Adipocyte (in vitro differentiated cells): Measurements from ENCODE around the gene GCLC.

ENCODE experiments used
- DNase-seq: peaks from one replicate; pipeline ENCODE4 v3.0.0-alpha.2; 2015; ENCODE audit warnings: low read depth
- H3K27me3 ChIP-seq: replicated peaks from 2 replicates; pipeline ENCODE4 v1.7.0; 2013; ENCODE audit warnings: mild to moderate bottlenecking, low read length, moderate library complexity; ENCODE audit not compliant: control insufficient read depth, insufficient read depth
- H3K36me3 ChIP-seq: 2 replicates; pipeline ENCODE4 v1.7.0; 2013; ENCODE audit warnings: low read length, mild to moderate bottlenecking, moderate library complexity; ENCODE audit not compliant: control insufficient read depth, insufficient read depth, severe bottlenecking
- H3K4me1 ChIP-seq: 2 replicates; pipeline ENCODE4 v1.7.0; 2013; ENCODE audit warnings: mild to moderate bottlenecking, low read length, moderate library complexity; ENCODE audit not compliant: control insufficient read depth, insufficient read depth
- H3K4me3 ChIP-seq: 2 replicates; pipeline ENCODE4 v1.7.0; 2013; ENCODE audit warnings: mild to moderate bottlenecking, low read length, moderate library complexity
- H3K9ac ChIP-seq: 2 replicates; pipeline ENCODE4 v1.7.0; 2013; ENCODE audit warnings: mild to moderate bottlenecking, low read length, moderate library complexity
- H3K9me3 ChIP-seq: 2 replicates; pipeline ENCODE4 v1.7.0; 2013; ENCODE audit warnings: mild to moderate bottlenecking, low read length, moderate library complexity; ENCODE audit not compliant: control insufficient read depth

GCLC gene

DNA sequence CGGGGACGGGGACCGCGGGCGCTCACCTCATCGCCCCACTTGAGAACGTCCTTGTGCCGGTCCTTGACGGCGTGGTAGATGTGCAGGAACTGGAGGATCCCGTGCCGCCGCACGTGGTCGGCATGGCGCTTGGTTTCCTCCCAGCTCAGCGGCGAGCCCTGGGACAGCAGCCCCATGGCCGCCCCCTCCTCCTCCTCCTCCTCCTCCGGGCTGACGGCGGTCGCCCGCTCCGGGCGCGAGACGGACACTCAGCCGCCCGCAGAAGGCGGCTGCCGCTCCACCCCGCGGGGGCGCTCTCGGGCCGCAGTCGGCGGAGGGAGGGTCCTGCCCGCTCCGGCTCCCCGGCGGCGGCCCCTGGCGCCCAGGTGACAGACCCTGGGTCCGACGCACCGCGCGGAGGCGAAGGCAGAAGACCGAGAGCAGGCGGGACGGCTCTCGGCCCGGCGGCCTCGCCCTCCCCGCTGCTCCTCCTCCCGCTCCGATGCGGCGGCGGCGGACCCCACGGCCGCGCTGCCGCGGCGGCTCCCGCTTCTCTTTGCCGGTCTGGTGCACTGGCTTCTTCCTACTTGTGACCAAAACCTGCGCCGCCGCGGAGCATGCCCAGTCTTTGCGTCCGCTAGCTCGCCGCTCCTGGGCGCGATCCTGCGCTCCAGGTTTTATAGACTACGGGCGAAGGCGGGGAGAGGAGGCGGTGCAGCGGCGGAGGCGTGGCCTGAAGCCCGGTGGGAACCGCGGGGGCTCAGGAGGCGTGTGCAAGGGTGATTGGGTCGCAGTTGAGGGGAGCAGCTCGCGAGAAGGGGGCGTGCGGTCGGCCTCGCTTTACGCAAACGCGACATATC is at the start of gene GCLC:
Gene GCLC (minus strand): TSS at position 632 of the 839 bp plus-strand sequence. CDS start 456 bp downstream, at position 176.
- peak within 1 kb of the TSS; percentile 82 for H3K4me3 ChIP-seq
- peak; percentile 98 for DNase-seq
- peaks cover 5% of the 10 kb centered on the region for H3K36me3 ChIP-seq
- no peaks in the 10 kb centered on the region for H3K27me3 ChIP-seq
- peaks cover 36% of the 10 kb centered on the region for H3K4me1 ChIP-seq
- no peaks in the 10 kb centered on the region for H3K9me3 ChIP-seq
- peak within 1 kb of the TSS; percentile 92 for H3K9ac ChIP-seq

DNA sequence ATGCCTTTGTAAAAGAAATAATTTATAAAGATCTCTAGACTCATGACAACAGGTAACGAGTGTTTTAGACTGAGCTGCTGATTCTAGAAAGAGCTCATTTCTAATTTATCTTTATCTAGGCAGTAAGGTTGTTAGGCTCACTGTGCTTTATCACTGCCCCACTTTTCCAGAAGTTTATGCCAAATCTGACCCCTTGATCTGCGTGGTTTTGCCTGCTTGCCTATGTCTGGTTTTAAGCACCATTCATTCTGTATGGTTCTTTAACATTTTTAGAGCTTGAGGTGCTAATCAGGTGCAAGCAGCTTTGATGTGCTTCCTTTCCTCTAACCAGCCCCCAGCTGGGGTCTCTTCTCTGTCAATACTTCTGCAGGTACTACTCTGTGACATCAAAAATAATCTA is 49.7 kb upstream of the GCLC start:
- Histone ChIP-seq H3K36me3 (no peaks in the 10 kb centered on the region), H3K9me3 (no peaks in the 10 kb centered on the region), H3K4me3 (no peak overlapping the region), H3K27me3 (no peaks in the 10 kb centered on the region), H3K4me1 (peaks cover 28% of the 10 kb centered on the region), H3K9ac (no peak overlapping the region)
- no peak for DNase-seq

DNA sequence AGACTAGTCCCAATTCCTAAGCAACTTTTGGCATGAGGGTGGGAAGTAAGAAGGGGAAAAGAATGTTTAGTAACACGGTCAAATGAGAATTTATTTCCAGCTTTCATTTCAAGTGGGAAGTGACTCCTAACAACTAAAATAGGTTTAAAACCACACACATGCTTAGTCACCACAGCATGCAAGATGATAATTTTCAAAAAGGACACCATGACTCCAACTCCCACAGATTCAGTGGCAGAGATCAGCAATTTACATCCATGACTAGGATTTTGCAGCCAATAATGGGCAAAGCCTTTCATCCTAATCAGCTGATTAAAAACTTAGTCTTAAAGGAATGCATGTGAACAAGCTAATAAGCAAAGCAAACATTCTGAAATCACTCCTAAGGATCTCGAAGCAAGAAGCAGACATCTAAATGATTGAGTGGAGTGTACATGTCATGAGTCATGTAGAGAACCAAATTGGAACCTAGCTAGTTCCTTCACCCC is 48.1 kb upstream of the GCLC start:
- peak; percentile 28 for DNase-seq
- Histone ChIP-seq H3K9me3 (no peaks in the 10 kb centered on the region), H3K9ac (no peak overlapping the region), H3K36me3 (no peaks in the 10 kb centered on the region), H3K4me3 (peak overlapping the region; percentile 3), H3K4me1 (peaks cover 16% of the 10 kb centered on the region), H3K27me3 (no peaks in the 10 kb centered on the region)

DNA sequence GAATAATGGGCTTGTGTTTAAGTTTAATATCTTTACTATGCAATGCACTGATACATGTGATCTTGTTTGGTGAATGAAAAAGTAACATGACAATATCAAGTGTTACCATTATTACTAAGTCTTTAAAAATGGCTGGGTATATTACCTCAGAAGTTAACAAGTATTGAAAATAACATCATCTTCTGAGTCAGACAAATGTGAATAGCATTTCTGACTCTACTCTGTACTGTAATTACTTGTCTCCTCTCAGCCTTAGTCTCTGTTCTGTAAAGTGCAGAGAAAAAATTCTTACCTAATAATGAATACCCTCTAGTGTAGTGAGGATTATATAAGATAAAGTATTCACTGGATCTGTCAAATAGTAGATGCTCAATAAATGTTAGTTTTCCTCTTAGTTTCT is 47.0 kb upstream of the GCLC start:
- H3K4me1 ChIP-seq = peaks cover 16% of the 10 kb centered on the region
- no peaks in the 10 kb centered on the region for H3K36me3 ChIP-seq
- H3K27me3 ChIP-seq = no peaks in the 10 kb centered on the region
- no peak overlapping the region for H3K9ac ChIP-seq
- H3K4me3 ChIP-seq = no peak overlapping the region
- no peak for DNase-seq
- H3K9me3 ChIP-seq = no peaks in the 10 kb centered on the region

DNA sequence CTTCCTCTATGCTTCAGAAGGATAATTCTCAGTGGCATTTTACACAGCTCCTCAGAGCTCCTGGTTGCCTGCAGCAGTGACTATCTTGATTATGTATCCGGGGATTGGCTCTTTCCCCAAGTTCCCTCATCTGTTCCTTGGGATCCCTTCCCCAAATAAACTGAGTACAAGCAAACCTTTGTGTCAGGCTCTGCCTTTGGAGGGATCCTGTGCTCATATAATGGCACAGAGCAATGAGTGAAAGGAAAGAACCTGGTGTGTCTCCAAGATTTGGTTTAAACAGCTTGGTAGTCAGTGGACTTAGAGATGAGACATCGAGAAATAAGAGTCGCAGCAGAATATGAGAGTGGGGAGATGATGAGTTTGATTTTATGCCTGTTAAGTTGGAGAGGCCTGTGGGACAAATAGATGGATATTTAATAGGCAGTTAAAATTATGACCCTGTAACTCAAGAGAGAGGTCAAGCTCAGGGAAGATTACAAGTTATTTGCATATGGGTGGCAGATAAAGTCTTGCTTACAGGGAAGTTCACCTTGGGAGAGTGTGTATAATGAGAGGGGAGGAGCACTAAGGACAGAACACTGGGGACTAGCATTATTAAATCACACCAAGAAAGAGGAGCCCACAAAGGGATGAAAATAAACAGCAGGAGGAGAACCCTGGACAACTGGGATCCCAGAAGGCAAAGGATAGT is 44.1 kb upstream of the GCLC start:
- H3K9me3 ChIP-seq = no peaks in the 10 kb centered on the region
- no peaks in the 10 kb centered on the region for H3K36me3 ChIP-seq
- DNase-seq = no peak
- H3K4me3 ChIP-seq = no peak overlapping the region
- H3K4me1 ChIP-seq = peaks cover 16% of the 10 kb centered on the region
- no peaks in the 10 kb centered on the region for H3K27me3 ChIP-seq
- H3K9ac ChIP-seq = no peak overlapping the region

DNA sequence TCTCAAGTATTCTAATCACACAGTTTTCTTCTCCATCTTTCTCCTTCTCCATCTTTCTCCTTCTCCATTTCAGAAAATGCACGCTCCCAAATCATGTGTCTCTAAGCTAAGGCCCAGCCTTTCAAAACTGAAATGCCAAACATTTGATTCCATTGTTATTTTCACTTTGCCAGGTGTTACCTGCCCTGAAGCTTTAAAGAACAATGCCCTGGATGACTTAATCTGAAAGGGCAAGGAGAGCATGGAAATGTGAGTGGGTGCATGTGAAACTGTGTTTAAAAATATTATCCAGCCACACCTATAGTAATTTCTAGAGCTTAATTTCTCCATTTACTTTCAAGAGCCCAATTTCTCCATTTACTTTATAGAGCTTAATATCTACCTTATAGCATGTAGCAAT is 42.4 kb upstream of the GCLC start:
- Histone ChIP-seq H3K27me3 (no peaks in the 10 kb centered on the region), H3K9ac (no peak overlapping the region), H3K36me3 (no peaks in the 10 kb centered on the region), H3K4me3 (no peak overlapping the region), H3K4me1 (peaks cover 6% of the 10 kb centered on the region), H3K9me3 (no peaks in the 10 kb centered on the region)
- no peak for DNase-seq

DNA sequence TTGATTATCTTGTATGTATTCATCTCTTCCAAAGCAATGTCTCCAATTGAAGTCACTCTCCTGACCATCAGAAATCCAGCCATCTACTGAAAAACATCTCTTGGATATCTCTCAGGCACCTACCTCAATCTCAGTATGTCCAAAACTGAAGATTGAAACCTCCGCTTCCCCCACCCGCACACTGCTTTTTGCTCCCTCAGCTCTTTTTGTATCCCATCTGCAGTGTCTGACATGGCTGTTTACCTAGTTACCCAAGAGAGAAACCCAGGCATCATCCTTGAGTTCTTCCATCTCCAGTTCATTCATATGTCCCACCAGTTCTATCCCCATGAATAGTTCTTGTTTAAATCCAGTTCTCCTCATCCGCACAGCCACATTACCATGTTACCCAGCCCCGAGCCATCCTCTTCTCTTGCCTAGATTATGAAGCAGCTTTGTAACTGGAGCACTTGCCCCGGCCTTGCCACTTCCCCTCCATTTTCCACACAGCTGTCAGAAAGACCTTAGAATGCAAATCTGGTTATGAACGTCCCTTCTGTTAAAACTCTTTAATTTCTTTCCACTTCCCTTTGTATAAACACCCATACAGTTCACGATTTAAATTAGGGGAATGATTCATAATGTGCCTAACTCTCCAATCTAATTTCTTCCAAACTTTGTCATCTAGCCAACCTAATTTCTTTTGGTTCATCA is 40.5 kb upstream of the GCLC start:
- no peak for DNase-seq
- Histone ChIP-seq H3K9me3 (no peaks in the 10 kb centered on the region), H3K4me1 (peaks cover 21% of the 10 kb centered on the region), H3K9ac (no peak overlapping the region), H3K4me3 (no peak overlapping the region), H3K36me3 (no peaks in the 10 kb centered on the region), H3K27me3 (no peaks in the 10 kb centered on the region)

DNA sequence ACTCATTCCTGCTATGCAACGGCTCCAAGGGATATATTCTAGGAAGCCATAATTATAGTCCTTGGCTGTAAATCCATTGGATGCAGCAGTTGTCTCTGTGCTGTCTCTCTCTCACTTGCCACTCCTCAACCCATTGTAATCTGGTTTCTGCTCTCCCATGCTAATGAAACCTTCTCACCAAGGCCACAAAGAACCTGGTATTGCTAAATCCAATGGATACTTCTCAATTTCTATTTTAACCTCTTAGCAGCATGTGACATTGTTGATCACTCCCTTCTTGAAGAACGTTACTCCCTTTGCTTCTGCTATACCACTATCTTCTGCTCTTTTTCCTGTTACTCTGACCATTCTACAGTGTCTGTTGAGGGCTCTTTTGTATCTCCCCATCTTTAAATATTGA is 39.8 kb upstream of the GCLC start:
- Histone ChIP-seq H3K9me3 (no peaks in the 10 kb centered on the region), H3K4me1 (peaks cover 21% of the 10 kb centered on the region), H3K9ac (no peak overlapping the region), H3K36me3 (no peaks in the 10 kb centered on the region), H3K27me3 (no peaks in the 10 kb centered on the region), H3K4me3 (no peak overlapping the region)
- no peak for DNase-seq

DNA sequence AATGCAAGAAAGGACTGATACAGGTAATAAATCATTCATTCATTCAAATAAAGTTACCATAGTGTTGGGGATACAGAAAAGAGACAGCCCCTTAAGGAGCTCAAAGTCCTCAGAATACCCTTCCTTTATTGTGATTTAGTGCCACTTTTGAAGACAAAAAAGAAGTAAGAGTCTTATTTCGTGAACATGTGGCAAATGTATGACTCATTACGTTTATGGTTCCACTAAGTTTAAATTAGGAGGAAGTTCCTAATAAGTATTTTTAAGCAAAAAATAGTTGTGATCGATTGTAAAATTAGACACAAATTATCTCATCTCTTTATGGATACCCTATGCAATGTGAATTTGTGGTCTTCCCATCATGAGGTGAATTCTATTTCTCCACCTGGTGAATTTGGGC is 38.5 kb upstream of the GCLC start:
- peaks cover 21% of the 10 kb centered on the region for H3K4me1 ChIP-seq
- no peak for DNase-seq
- no peak overlapping the region for H3K4me3 ChIP-seq
- no peak overlapping the region for H3K9ac ChIP-seq
- no peaks in the 10 kb centered on the region for H3K36me3 ChIP-seq
- no peaks in the 10 kb centered on the region for H3K9me3 ChIP-seq
- no peaks in the 10 kb centered on the region for H3K27me3 ChIP-seq

DNA sequence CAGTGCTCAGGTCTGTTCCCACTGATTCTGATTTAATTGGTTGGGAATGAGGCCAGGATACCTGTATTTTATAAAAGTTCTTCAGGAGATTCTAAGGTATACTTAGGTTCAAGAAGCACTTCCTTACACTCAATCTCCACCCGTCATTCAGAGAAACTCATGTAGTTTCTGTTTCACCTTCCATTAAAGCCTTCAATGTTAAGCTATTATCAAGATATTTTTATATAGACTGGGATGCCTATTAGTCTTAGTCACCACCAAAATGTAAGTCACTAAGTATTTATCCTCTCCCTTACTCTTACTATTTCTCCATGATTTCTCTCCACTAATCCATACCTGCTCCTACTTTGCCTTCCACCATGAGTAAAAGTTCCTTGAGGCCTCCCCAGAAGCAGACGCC is 38.1 kb upstream of the GCLC start:
- H3K36me3 ChIP-seq = no peaks in the 10 kb centered on the region
- peaks cover 21% of the 10 kb centered on the region for H3K4me1 ChIP-seq
- no peaks in the 10 kb centered on the region for H3K9me3 ChIP-seq
- H3K27me3 ChIP-seq = no peaks in the 10 kb centered on the region
- DNase-seq = peak; percentile 7
- no peak overlapping the region for H3K9ac ChIP-seq
- no peak overlapping the region for H3K4me3 ChIP-seq

DNA sequence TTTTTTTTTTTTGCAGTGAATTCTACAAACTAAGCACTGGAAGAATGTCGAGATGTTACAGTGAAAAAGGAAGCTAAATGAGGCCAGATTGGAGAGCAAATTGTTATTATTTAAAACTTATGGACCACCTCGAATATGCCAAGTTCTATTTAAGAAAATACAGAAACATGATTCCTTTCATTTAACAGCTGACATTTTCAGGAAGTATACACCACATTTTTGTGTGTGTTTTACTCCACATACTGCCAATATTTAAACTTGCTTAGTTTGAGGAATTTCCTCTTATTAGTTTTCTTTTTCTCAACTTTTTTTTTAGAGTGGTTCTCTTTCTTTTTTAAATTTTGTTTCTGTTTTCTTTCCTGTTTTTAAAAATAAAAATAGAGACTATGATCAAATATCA is 37.0 kb upstream of the GCLC start:
- DNase-seq = peak; percentile 40
- no peaks in the 10 kb centered on the region for H3K9me3 ChIP-seq
- H3K36me3 ChIP-seq = no peaks in the 10 kb centered on the region
- no peaks in the 10 kb centered on the region for H3K27me3 ChIP-seq
- H3K4me3 ChIP-seq = no peak overlapping the region
- peak overlapping the region; percentile 40 for H3K9ac ChIP-seq
- peaks cover 21% of the 10 kb centered on the region for H3K4me1 ChIP-seq
